Panc1 (cell line): ENCODE measurements around the gene CCNL2. TPM values are rescaled to one million over a fixed set of nuclear protein-coding genes. Genes with fewer than 3 reads are reported as not detected.

Experiments
- ATAC-seq: fragments of 200-7000 bp; cut with Tn5 transposase; 2 replicates; pipeline ENCODE4 v1.9.1; 2020; ENCODE audit warnings: mild to moderate bottlenecking, moderate library complexity
- BruUV-seq: library from RNA; stranded (reverse); fragments of 400-500 nt; replicated peaks from 2 replicates; lab custom pipeline; 2021; lab: Mats Ljungman, UMichigan
- CTCF ChIA-PET: fragments of 300-600 bp; sonication (Branson Sonifier 250); formaldehyde crosslinking; loops from one replicate; lab custom pipeline; 2022; ENCODE audit warnings: antibody characterized with exemption; lab: Charles Lee
- POLR2A ChIA-PET: fragments of 300-600 bp; sonication (Branson Sonifier 250); formaldehyde crosslinking; loops from one replicate; lab custom pipeline; 2022; ENCODE audit warnings: antibody characterized with exemption; lab: Charles Lee
- DNase-seq: peaks from one replicate; pipeline ENCODE4 v3.0.0-alpha.2; 2010; ENCODE audit warnings: low read depth, low spot score
- H3K27ac ChIP-seq: 2 replicates; pipeline ENCODE4 v1.5.1; 2011; ENCODE audit warnings: mild to moderate bottlenecking, low read length, inconsistent platforms
- H3K27me3 ChIP-seq: fragments of 200-500 bp; sonication (Bioruptor generic); 2 replicates; pipeline ENCODE4 v1.6.0; 2014; ENCODE audit warnings: low read length, inconsistent platforms; ENCODE audit not compliant: control insufficient read depth, insufficient read depth
- H3K36me3 ChIP-seq: fragments of 200-500 bp; sonication (Bioruptor generic); 2 replicates; pipeline ENCODE4 v1.5.1; 2014; ENCODE audit warnings: inconsistent platforms, mild to moderate bottlenecking, low read length, moderate library complexity; ENCODE audit not compliant: control insufficient read depth, insufficient read depth
- H3K4me1 ChIP-seq: 2 replicates; pipeline ENCODE4 v1.5.1; 2011; ENCODE audit warnings: inconsistent platforms, mild to moderate bottlenecking, low read length, moderate library complexity; ENCODE audit not compliant: control insufficient read depth, insufficient read depth
- H3K4me3 ChIP-seq, 2 experiments: 2 replicates each; pipeline ENCODE4 v1.5.1; 2011 to 2012; ENCODE audit warnings: low read depth in 2 of 2, low read length in 2 of 2, mild to moderate bottlenecking in 2 of 2, inconsistent platforms in 1 of 2, moderate library complexity in 1 of 2
- H3K9me3 ChIP-seq: fragments of 200-500 bp; sonication (Bioruptor generic); 2 replicates; pipeline ENCODE4 v1.5.1; 2014; ENCODE audit warnings: low read depth, mild to moderate bottlenecking, inconsistent platforms, low read length, moderate library complexity; ENCODE audit not compliant: control insufficient read depth, insufficient read depth
- CTCF ChIP-seq: fragments of 450-650 bp; IDR thresholded peaks from 2 replicates; pipeline ENCODE4 v1.5.1; 2017; ENCODE audit warnings: mild to moderate bottlenecking
- POLR2AphosphoS5 ChIP-seq: IDR thresholded peaks from 2 replicates; pipeline ENCODE4 v1.6.1; 2012; ENCODE audit warnings: mild to moderate bottlenecking, low read depth, low read length, moderate library complexity
- REST ChIP-seq, 2 experiments: IDR thresholded peaks; 2 replicates each; pipeline ENCODE4 v1.6.1; 2011 to 2012; ENCODE audit warnings: low read depth in 2 of 2, control low read depth in 1 of 2, low read length in 1 of 2, mild to moderate bottlenecking in 1 of 2, moderate library complexity in 1 of 2; ENCODE audit not compliant: insufficient read depth in 1 of 2
- SIN3A ChIP-seq: IDR thresholded peaks from 2 replicates; pipeline ENCODE4 v1.6.1; 2012; ENCODE audit warnings: low read depth, mild to moderate bottlenecking, low read length, moderate library complexity, borderline replicate concordance; ENCODE audit not compliant: insufficient read depth
- TCF7L2 ChIP-seq: IDR thresholded peaks from 2 replicates; pipeline ENCODE4 v1.6.1; 2011; ENCODE audit warnings: mild to moderate bottlenecking, low read depth, low read length, inconsistent platforms
- in situ Hi-C: cut with HindIII; loops from 2 replicates; pipeline ENCODE4 v1.10.0; 2016; ENCODE audit warnings: low sequenced_read_pairs, low pct_unique_long_range_greater_than_20kb
- intact Hi-C: fragments of 100-400 bp; cut with micrococcal nuclease; formaldehyde crosslinking; loops from one replicate; pipeline ENCODE4 v1.10.0; 2022; ENCODE audit not compliant: unreplicated experiment
- total RNA-seq: library from RNA; stranded (reverse); gene quantifications from one replicate; pipeline ENCODE4 v1.2.1, GENCODE V29; 2021; ENCODE audit not compliant: unreplicated experiment

CCNL2 gene
- total RNA-seq, 1 experiment from 2014 or later, result 297 TPM

GRCh38 chr1:1431845-1432273, 32.7 kb upstream of the CCNL2 start:
- in situ Hi-C loops (no loop called here), intact Hi-C loops (no loop called here)
- peak overlapping the region; percentile 99 for H3K27ac ChIP-seq
- no peaks in the 10 kb centered on the region for H3K9me3 ChIP-seq
- ATAC-seq (peak; percentile 58), DNase-seq (no peak)
- peak overlapping the region; percentile 3 to 33; a peak in 3 of 4 replicates for H3K4me3 ChIP-seq
- TF ChIP-seq POLR2AphosphoS5 (peak; percentile 75), TCF7L2 (0 out of 2 replicates have a peak, but pooled peaks have one; percentile 15), CTCF (no peak), SIN3A (peak; percentile 63; the same call in 1 of the 2 replicates), REST (IDR thresholded peaks at IDR 0.05; ENCODE audit: insufficient read depth in 1 of 2, low read depth in 2 of 2, low read length in 1 of 2) (no peak; a peak in 1 of 4 replicates)
- H3K36me3 ChIP-seq, result no peaks in the 10 kb centered on the region
- peaks cover 66% of the 10 kb centered on the region for H3K4me1 ChIP-seq
- POLR2A ChIA-PET, result interaction anchor here (0.9 to 1.5 kb wide), 4 partner anchors 9 to 73 kb away, joined by 3 to 4 read pairs (median 3); no protein-coding TSS in a partner anchor
- no TSS peak for BruUV-seq
- CTCF ChIA-PET, result interaction anchor here (0.6 to 1.8 kb wide), 3 partner anchors 8 to 33 kb away, joined by 4 to 11 read pairs (median 4); partner anchors contain the start of gene CCNL2
- no peaks in the 10 kb centered on the region for H3K27me3 ChIP-seq

GRCh38 chr1:1430992-1431844, 32.1 kb upstream of the CCNL2 start:
- peak overlapping the region; percentile 99 for H3K27ac ChIP-seq
- H3K27me3 ChIP-seq, result no peaks in the 10 kb centered on the region
- in situ Hi-C loops (no loop called here), intact Hi-C loops (no loop called here)
- H3K9me3 ChIP-seq, result no peaks in the 10 kb centered on the region
- POLR2A ChIA-PET, result interaction anchor here (0.5 to 1.5 kb wide), 7 partner anchors 8 to 74 kb away, joined by 3 to 7 read pairs (median 3); partner anchors contain the start of gene ANKRD65
- DNase-seq, result no peak
- TF ChIP-seq CTCF (no peak), REST (IDR thresholded peaks at IDR 0.05; ENCODE audit: insufficient read depth in 1 of 2, low read depth in 2 of 2, low read length in 1 of 2) (no peak; a peak in 1 of 4 replicates)
- CTCF ChIA-PET, result interaction anchor here (0.6 to 1.8 kb wide), 4 partner anchors 9 to 32 kb away, joined by 4 to 11 read pairs (median 4); partner anchors contain the start of gene CCNL2
- H3K4me1 ChIP-seq, result peaks cover 68% of the 10 kb centered on the region
- ATAC-seq, result peak; percentile 6
- no peaks in the 10 kb centered on the region for H3K36me3 ChIP-seq
- BruUV-seq, result no TSS peak
- peak overlapping the region; percentile 3 to 33; a peak in 3 of 4 replicates for H3K4me3 ChIP-seq
